IMR-90 (cell line): ENCODE measurements around the gene CFAP61. TPM values are rescaled to one million over a fixed set of nuclear protein-coding genes. Genes with fewer than 3 reads are reported as not detected.
A peak's percentile ranks its signal among the peaks of the same experiment; 100 is the strongest.

Experiments
- ATAC-seq: fragments of 200-7000 bp; cut with Tn5 transposase; 2 replicates; pipeline ENCODE4 v1.9.1; 2020; ENCODE audit warnings: low read depth, mild to moderate bottlenecking, moderate library complexity
- BruUV-seq: library from RNA; stranded (reverse); fragments of 400-500 nt; replicated peaks from 2 replicates; lab custom pipeline; 2021; lab: Mats Ljungman, UMichigan
- CTCF ChIA-PET: fragments of 300-600 bp; formaldehyde crosslinking; extraction: SDS; loops from one replicate; lab custom pipeline; 2021; ENCODE audit warnings: antibody characterized with exemption; lab: Yijun Ruan, JAX
- POLR2A ChIA-PET: fragments of 300-600 bp; sonication (Branson Sonifier 250); formaldehyde crosslinking; loops from one replicate; lab custom pipeline; 2022; ENCODE audit warnings: antibody characterized with exemption; ENCODE audit not compliant: unreplicated experiment; lab: Charles Lee
- DNase-seq: peaks from one replicate; pipeline ENCODE4 v3.0.0; 2013
- H2AFZ ChIP-seq: replicated peaks from 2 replicates; pipeline ENCODE3; 2013; ENCODE audit warnings: low read length, mild to moderate bottlenecking; ENCODE audit not compliant: poor library complexity
- H2AK5ac ChIP-seq: 2 replicates; pipeline ENCODE4 v1.6.1; 2013; ENCODE audit warnings: low read depth, low read length, inconsistent platforms
- H2AK9ac ChIP-seq: replicated peaks from 2 replicates; pipeline ENCODE3; 2013; ENCODE audit warnings: mild to moderate bottlenecking, low read depth, low read length, moderate library complexity; ENCODE audit not compliant: poor library complexity
- H2BK120ac ChIP-seq: 2 replicates; pipeline ENCODE4 v1.6.1; 2013; ENCODE audit warnings: low read depth, low read length, inconsistent platforms
- H2BK15ac ChIP-seq: 3 replicates; pipeline ENCODE4 v1.6.1; 2013; ENCODE audit warnings: low read depth, low read length, inconsistent platforms
- H2BK20ac ChIP-seq: 2 replicates; pipeline ENCODE4 v1.6.1; 2013; ENCODE audit warnings: low read depth, mild to moderate bottlenecking, inconsistent platforms, low read length, moderate library complexity
- H2BK5ac ChIP-seq: 2 replicates; pipeline ENCODE4 v1.6.1; 2013; ENCODE audit warnings: mild to moderate bottlenecking, low read depth, low read length, inconsistent platforms; ENCODE audit not compliant: poor library complexity, severe bottlenecking
- H3K14ac ChIP-seq: replicated peaks from 2 replicates; pipeline ENCODE4 v1.6.1; 2013; ENCODE audit warnings: low read depth, low read length, inconsistent platforms
- H3K18ac ChIP-seq: 2 replicates; pipeline ENCODE4 v1.6.1; 2013; ENCODE audit warnings: low read depth, low read length, control low read depth
- H3K23ac ChIP-seq: 2 replicates; pipeline ENCODE4 v1.6.1; 2013; ENCODE audit warnings: low read depth, low read length, inconsistent platforms
- H3K27ac ChIP-seq: 2 replicates; pipeline ENCODE4 v1.5.1; 2013; ENCODE audit warnings: mild to moderate bottlenecking, control low read depth, low read length; ENCODE audit not compliant: insufficient read depth
- H3K27me3 ChIP-seq: 2 replicates; pipeline ENCODE4 v1.6.1; 2013; ENCODE audit warnings: low read length; ENCODE audit not compliant: control insufficient read depth, insufficient read depth
- H3K36me3 ChIP-seq: 2 replicates; pipeline ENCODE4 v1.6.1; 2013; ENCODE audit warnings: low read length, mixed read lengths; ENCODE audit not compliant: control insufficient read depth, insufficient read depth
- H3K4ac ChIP-seq: 2 replicates; pipeline ENCODE4 v1.6.1; 2013; ENCODE audit warnings: low read depth, low read length, inconsistent platforms
- H3K4me1 ChIP-seq: 2 replicates; pipeline ENCODE4 v1.6.1; 2013; ENCODE audit warnings: low read length, mixed read lengths; ENCODE audit not compliant: control insufficient read depth, insufficient read depth
- H3K4me2 ChIP-seq: 2 replicates; pipeline ENCODE4 v1.6.1; 2013; ENCODE audit warnings: low read depth, mild to moderate bottlenecking, control low read depth, low read length, moderate library complexity
- H3K4me3 ChIP-seq: 2 replicates; pipeline ENCODE4 v1.5.1; 2013; ENCODE audit warnings: low read depth, mild to moderate bottlenecking, control low read depth, low read length, moderate library complexity; ENCODE audit not compliant: insufficient read depth
- H3K56ac ChIP-seq: 2 replicates; pipeline ENCODE4 v1.6.1; 2013; ENCODE audit warnings: low read length, inconsistent platforms; ENCODE audit not compliant: insufficient read depth; ENCODE audit errors: extremely low read depth
- H3K79me1 ChIP-seq, 2 experiments: 2 replicates each; pipeline ENCODE4 v1.6.1; 2013; ENCODE audit warnings: low read length in 2 of 2, inconsistent platforms in 1 of 2, low read depth in 1 of 2
- H3K9ac ChIP-seq: 2 replicates; pipeline ENCODE4 v1.6.1; 2013; ENCODE audit warnings: low read depth, low read length, control low read depth
- H3K9me1 ChIP-seq: 2 replicates; pipeline ENCODE4 v1.6.1; 2013; ENCODE audit warnings: low read length, inconsistent platforms; ENCODE audit not compliant: insufficient read depth
- H3K9me3 ChIP-seq: 2 replicates; pipeline ENCODE4 v1.6.1; 2013; ENCODE audit warnings: low read length; ENCODE audit not compliant: control insufficient read depth, insufficient read depth
- H4K20me1 ChIP-seq: 2 replicates; pipeline ENCODE4 v1.6.1; 2013; ENCODE audit warnings: low read length, inconsistent platforms; ENCODE audit not compliant: insufficient read depth
- H4K5ac ChIP-seq: 2 replicates; pipeline ENCODE4 v1.6.1; 2013; ENCODE audit warnings: mild to moderate bottlenecking, low read depth, low read length, control low read depth
- H4K8ac ChIP-seq, 2 experiments: 2 replicates each; pipeline ENCODE4 v1.6.1; 2013; ENCODE audit warnings: low read depth in 2 of 2, low read length in 2 of 2, control low read depth in 1 of 2, inconsistent platforms in 1 of 2
- H4K91ac ChIP-seq: 2 replicates; pipeline ENCODE4 v1.6.1; 2013; ENCODE audit warnings: low read depth, low read length, inconsistent platforms; ENCODE audit not compliant: insufficient read depth
- BHLHE40 ChIP-seq: fragments of 150-350 bp; IDR thresholded peaks from 2 replicates; pipeline ENCODE4 v1.6.1; 2016; ENCODE audit warnings: mild to moderate bottlenecking, low read depth, low read length
- CEBPB ChIP-seq: IDR thresholded peaks from 2 replicates; pipeline ENCODE4 v1.6.1; 2012; ENCODE audit warnings: low read depth, low read length, improper control_type of control experiment
- CHD1 ChIP-seq: IDR thresholded peaks from 2 replicates; pipeline ENCODE4 v1.6.1; 2012; ENCODE audit warnings: low read depth, low read length, improper control_type of control experiment
- CTCF ChIP-seq: conservative IDR thresholded peaks from 2 replicates; pipeline ENCODE4 v1.5.1; 2012; ENCODE audit warnings: mild to moderate bottlenecking, low read depth, low read length, improper control_type of control experiment
- MAFK ChIP-seq: IDR thresholded peaks from 2 replicates; pipeline ENCODE4 v1.6.1; 2012; ENCODE audit warnings: low read depth, low read length, improper control_type of control experiment
- MAZ ChIP-seq: IDR thresholded peaks from 2 replicates; pipeline ENCODE4 v1.6.1; 2012; ENCODE audit warnings: low read depth, mild to moderate bottlenecking, low read length, improper control_type of control experiment, moderate library complexity, borderline replicate concordance
- MXI1 ChIP-seq: IDR thresholded peaks from 2 replicates; pipeline ENCODE4 v1.6.1; 2012; ENCODE audit warnings: low read depth, mild to moderate bottlenecking, low read length, moderate library complexity, borderline replicate concordance
- NFE2L2 ChIP-seq: fragments of 150-350 bp; IDR thresholded peaks from 2 replicates; pipeline ENCODE4 v1.6.1; 2016; ENCODE audit warnings: low read depth, mild to moderate bottlenecking, low read length
- RAD21 ChIP-seq: IDR thresholded peaks from 2 replicates; pipeline ENCODE4 v1.6.1; 2012; ENCODE audit warnings: low read length, improper control_type of control experiment
- RCOR1 ChIP-seq: IDR thresholded peaks from 2 replicates; pipeline ENCODE4 v1.6.1; 2012; ENCODE audit warnings: mild to moderate bottlenecking, low read length, improper control_type of control experiment; ENCODE audit not compliant: insufficient replicate concordance
- RFX5 ChIP-seq: IDR thresholded peaks from 2 replicates; pipeline ENCODE4 v1.8.0; 2012; ENCODE audit warnings: low read depth, mild to moderate bottlenecking, low read length, moderate library complexity
- SMC3 ChIP-seq: fragments of 150-350 bp; IDR thresholded peaks from 2 replicates; pipeline ENCODE4 v1.6.1; 2016; ENCODE audit warnings: low read depth, mild to moderate bottlenecking, antibody characterized with exemption, low read length, moderate library complexity
- WGBS, 2 experiments: methylation state at CpG; one replicate each; pipeline versions ENCODE4 v1.1.5 to v1.1.7; 2013; ENCODE audit warnings: missing lambda C conversion rate in 2 of 2; ENCODE audit not compliant: insufficient read length in 1 of 2; ENCODE audit errors: extremely low coverage in 2 of 2; 5-methylcytosine and 5-hydroxymethylcytosine counted together
- dilution Hi-C: fragments of 300-500 bp; cut with HindIII; formaldehyde crosslinking; loops from one replicate; pipeline ENCODE4 v1.14.3; 2018; ENCODE audit warnings: low sequenced_read_pairs; ENCODE audit not compliant: unreplicated experiment
- in situ Hi-C: fragments of 300-500 bp; cut with MboI; formaldehyde crosslinking; loops from 3 replicates; pipeline ENCODE4 v1.14.3; 2019; ENCODE audit warnings: low sequenced_read_pairs, inconsistent platforms, mixed read lengths
- intact Hi-C: fragments of 100-400 bp; cut with micrococcal nuclease; formaldehyde crosslinking; loops from 2 replicates; pipeline ENCODE4 v1.10.0; 2022
- polyA plus RNA-seq, 3 experiments: library from polyadenylated mRNA; depleted of rRNA; stranded (reverse); fragments of >200 nt; gene quantifications; 2 replicates each; pipeline ENCODE4 v1.2.3, GENCODE V29; 2012; ENCODE audit warnings: low replicate concordance in 1 of 3
- total RNA-seq: library from RNA; depleted of rRNA; stranded (reverse); fragments of >200 nt; gene quantifications from 2 replicates; pipeline ENCODE4 v1.2.3, GENCODE V29; 2012
- TF ChIP-seq, protein P1 (sequence below): fragments of 150-350 bp; IDR thresholded peaks from 2 replicates; pipeline ENCODE4 v1.6.1; 2016; ENCODE audit warnings: low read depth, mild to moderate bottlenecking, low read length, moderate library complexity, borderline replicate concordance

CFAP61 gene
- total and polyA plus RNA-seq, 2 of the 4 experiments (the other 2 are of a cell fraction), result 0.07 TPM; not detected in 1

- TF ChIP-seq, protein P1, sequence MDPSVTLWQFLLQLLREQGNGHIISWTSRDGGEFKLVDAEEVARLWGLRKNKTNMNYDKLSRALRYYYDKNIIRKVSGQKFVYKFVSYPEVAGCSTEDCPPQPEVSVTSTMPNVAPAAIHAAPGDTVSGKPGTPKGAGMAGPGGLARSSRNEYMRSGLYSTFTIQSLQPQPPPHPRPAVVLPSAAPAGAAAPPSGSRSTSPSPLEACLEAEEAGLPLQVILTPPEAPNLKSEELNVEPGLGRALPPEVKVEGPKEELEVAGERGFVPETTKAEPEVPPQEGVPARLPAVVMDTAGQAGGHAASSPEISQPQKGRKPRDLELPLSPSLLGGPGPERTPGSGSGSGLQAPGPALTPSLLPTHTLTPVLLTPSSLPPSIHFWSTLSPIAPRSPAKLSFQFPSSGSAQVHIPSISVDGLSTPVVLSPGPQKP, result no peak
- no peak for TF ChIP-seq RAD21
Observed at GRCh38 chr20:20017844-20018185, 34.5 kb upstream of the CFAP61 start (continued).

DNA sequence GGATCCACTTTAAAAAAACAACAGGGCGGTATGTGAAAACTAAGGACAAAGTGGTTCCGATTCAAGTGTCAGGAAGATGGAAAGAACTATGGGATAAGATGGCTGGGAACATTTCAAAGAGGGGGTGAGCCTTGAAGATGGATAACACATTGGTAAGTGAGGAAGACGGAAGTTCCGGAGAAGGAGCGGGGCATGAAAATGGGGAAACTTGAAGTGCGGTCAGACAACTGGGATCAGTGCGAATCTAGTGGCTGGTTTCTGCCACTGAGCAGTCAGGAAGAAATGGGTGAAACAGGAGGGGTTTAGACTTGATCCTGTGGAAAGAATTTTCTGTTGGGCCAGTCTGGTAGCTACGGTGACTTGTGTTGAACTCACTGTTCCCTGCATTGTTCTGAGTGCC lies 34.0 kb upstream of the CFAP61 start:
- H4K8ac ChIP-seq, result no peak overlapping the region; a peak in 1 of 4 replicates
- no peak overlapping the region for H3K27ac ChIP-seq
- H2BK5ac ChIP-seq, result no peak overlapping the region
- H3K4me3 ChIP-seq, result peak overlapping the region; percentile 22; the same call in 1 of the 2 replicates
- H3K18ac ChIP-seq, result no peak overlapping the region
- intact Hi-C loops (no loop called here), in situ Hi-C loops (no loop called here), dilution Hi-C loops (no loop called here)
- no peak for ATAC-seq
- no peak overlapping the region; the same call in 1 of the 2 replicates for H3K9ac ChIP-seq
- H3K79me1 ChIP-seq, result peaks cover 24 to 50% of the 10 kb centered on the region in 2 experiments
- TF ChIP-seq CEBPB (no peak), MXI1 (no peak), SMC3 (no peak), MAZ (no peak), RAD21 (no peak), MAFK (no peak), CHD1 (no peak), RFX5 (no peak), RCOR1 (no peak), NFE2L2 (no peak), CTCF (no peak), BHLHE40 (no peak)
- TF ChIP-seq, protein P1, result no peak
- no peak overlapping the region for H2AK5ac ChIP-seq
- POLR2A ChIA-PET, result interaction anchor here (1.1 kb wide), 1 partner anchor 43 kb away, joined by 5 read pairs; no protein-coding TSS in a partner anchor
- no peak overlapping the region; the same call in 1 of the 2 replicates for H3K23ac ChIP-seq
- no peak overlapping the region for H2BK15ac ChIP-seq
- peak overlapping the region; percentile 11 for H2AK9ac ChIP-seq
- H4K91ac ChIP-seq, result no peak overlapping the region
- H3K14ac ChIP-seq, result no peak overlapping the region
- H2AFZ ChIP-seq, result no peak overlapping the region
- H4K5ac ChIP-seq, result no peak overlapping the region
- no peaks in the 10 kb centered on the region for H3K27me3 ChIP-seq
- no peak overlapping the region for H2BK120ac ChIP-seq
- WGBS, 2 experiments, result 100% methylated on average over 4 of the region's 8 CpGs; no CpG with 5 or more reads in 1 of the 2 experiments
- no peak overlapping the region for H2BK20ac ChIP-seq
- H3K9me3 ChIP-seq, result no peaks in the 10 kb centered on the region
- no peak overlapping the region for H3K56ac ChIP-seq
- H3K36me3 ChIP-seq, result peaks cover 6% of the 10 kb centered on the region; the same call in 1 of the 2 replicates
- peaks cover 18% of the 10 kb centered on the region for H4K20me1 ChIP-seq
- peak overlapping the region; percentile 100 for H3K4me2 ChIP-seq
- CTCF ChIA-PET, result no interaction called here
- H3K4ac ChIP-seq, result no peak overlapping the region
- no peak for DNase-seq
- BruUV-seq, result TSS peak; percentile 30
- H3K9me1 ChIP-seq, result peaks cover 19% of the 10 kb centered on the region
- H3K4me1 ChIP-seq, result peaks cover 17% of the 10 kb centered on the region
